T-helper 2 cell treated with Interferon-gamma antibody and Interleukin-4, amounts not matched to agents 100 ng/mL and 5 ng/mL, for 36 hours (primary cell): ENCODE results near the gene SMYD2. TPM values are rescaled to one million over a fixed set of nuclear protein-coding genes. Genes with fewer than 3 reads are reported as not detected.

ENCODE experiments used
- intact Hi-C: fragments of 100-400 bp; cut with micrococcal nuclease; formaldehyde crosslinking; loops from one replicate; pipeline ENCODE4 v1.15.1; 2023
- total RNA-seq: library from RNA; stranded (reverse); gene quantifications from 2 replicates; pipeline ENCODE4 v1.2.3, GENCODE V29; 2022

The SMYD2 gene
- total RNA-seq, 1 donor from 2014 or later: 46.9 TPM

DNA sequence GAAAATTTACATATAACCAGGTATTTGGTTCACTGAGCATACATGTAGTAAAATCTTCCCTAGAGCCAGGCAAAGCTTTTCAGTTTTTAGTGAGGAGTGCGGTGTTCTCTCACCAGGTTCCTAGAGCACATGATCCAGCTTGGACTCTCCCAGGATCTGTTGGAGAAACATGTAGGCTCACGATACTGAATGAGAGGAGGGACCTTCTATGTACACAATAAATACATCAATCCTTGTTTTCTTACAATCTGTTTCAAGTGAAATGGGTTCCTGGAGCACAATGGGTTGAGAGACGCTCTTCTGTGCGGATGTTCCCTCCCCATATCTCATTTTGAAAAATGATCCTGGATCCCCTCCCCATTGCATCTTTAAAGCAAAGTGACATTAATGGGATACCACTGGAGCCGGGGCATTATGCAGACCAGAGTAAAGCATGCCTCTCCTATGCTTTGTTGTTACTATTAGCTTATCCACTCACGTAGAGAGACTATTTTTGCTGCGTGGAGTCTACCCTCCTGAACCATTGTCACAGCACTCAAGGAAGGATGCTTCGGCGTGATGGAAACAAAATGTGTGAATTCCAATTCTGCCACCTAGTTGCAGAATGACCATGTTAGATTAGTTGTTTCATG lies 19.3 kb downstream of the SMYD2 start:
- intact Hi-C loops: no loop called here

DNA sequence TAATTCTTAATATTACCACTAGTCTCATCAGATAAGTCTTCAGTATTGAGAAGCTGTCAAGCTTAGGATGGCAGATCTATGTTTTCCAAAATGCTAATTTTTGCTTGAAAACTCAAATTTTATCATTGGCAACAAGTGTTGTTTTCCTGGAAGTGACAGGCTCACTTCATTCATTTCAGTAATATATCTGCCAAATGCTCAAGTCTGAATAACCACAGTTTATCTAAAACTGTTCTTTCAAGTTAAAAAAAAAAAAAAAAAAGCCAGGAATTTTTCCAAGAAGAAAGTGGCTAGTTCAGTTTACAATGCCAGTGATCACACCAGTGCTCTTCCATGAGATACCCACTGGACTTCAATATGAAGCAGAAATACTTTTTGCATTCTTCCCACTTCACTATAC lies 20.6 kb downstream of the SMYD2 start:
- intact Hi-C loops: no loop called here

DNA sequence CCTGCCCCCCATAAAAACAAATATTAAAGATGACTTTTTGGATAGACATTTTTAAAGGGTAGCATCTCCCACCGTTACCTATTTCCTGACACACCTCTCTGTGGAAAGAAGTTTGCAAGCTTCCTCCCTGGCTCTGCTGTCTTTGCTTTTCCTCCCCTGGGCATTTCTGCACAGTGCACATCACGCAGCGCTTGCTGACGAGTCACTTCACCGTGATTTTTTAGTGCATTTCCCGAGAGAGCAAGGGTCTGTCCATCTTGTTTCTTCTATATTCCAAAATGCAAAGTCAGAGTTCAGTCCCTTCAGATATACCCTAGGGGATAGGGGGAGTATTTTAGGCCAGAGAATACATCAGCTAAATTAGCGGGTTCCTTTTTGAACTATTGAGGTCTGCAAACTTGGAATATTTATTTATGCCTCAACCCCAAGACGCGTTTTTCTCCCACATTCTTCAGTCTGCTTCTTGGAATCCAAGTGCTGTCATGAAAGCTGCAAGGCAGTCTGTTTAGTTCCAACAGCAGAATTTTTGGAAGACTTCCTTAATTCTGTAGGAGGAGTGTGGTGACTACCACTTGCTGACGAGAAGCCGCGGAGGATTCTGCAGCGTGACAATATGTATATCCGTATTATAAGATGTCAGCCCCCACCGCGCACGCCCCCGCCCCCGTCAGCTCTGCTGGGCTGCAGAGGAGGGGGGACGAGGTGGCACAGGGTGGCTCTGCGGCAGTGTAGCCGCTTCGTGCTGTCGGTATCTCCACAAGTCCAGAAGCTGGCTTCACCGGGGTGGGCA lies 22.4 kb downstream of the SMYD2 start:
- intact Hi-C loops: no loop called here

DNA sequence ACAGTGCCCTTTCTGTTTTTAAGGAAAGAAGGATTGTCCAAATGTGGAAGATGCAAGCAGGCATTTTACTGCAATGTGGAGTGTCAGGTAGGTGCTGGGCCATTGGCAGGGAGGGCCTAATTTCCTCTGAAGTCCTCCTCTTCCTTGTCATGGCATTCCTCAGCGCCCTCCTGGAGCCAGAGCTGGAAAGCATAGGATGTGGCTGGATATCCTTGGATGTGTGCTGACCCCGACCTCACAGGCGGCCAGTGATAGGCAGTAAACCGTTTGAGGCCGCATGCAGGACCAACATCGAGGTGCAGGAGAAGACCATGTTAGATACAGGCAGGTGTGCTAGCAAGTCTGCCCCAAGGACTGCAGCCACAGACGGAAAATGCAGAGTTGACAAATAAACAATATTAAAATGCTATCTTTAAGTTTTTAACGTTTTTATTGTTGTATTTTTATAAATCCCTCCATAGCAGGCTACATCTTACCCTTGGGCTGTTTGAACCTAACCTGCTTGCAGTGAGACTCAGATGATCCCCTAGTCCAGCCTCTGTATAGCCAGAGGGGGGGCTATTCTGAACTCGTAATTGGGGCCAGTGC lies 24.3 kb downstream of the SMYD2 start:
- intact Hi-C loops: no loop called here

- intact Hi-C loops: no loop called here
Measured at GRCh38 chr1:214306269-214306668, 25.3 kb downstream of the SMYD2 start.

- intact Hi-C loops: loop anchor here (1.0 kb wide), 1 partner anchor 29 kb away; the partner anchor contains the start of gene SMYD2
Measured at GRCh38 chr1:214310010-214310409, 29.1 kb downstream of the SMYD2 start.

DNA sequence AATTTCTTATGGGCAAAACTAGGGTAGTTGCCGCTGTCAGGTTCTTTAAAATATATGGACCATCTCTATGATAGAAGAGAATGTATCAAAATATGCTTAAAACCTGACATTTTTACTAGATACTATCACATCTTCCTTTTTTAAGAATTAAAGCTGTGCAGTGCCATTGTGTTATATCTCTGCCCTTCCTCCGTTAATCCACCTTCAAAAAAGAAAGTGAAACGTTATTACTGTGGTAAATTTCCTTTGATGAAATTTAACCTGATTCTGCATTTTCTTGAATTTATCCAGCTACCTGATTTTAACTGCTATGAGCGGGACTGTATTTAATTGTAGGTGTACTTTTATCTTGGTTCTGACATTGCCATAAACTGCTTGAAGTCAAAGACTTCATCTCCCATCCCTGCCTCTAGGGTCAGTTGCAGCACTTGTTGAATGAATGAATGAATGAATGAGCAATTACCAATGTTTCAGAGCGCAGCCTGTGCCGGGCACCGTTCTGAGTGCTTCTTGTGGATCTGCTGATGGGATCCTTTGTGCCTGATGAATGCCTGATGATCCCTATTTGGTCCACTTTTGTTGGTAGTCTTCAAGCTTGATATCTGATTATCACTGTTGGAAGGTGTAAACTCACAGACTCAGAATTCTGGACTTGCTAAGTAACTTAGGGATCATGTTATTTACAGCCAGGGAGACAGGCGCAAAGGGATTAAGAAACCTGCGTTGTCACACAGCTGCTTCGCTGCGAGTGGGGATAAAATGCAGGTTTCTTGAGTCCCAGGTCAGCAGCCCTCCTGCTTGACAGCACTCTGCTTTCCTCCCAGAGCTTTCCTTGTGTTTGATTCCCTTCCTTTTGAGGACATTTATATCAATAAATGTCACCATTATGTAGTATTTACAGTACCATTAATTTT lies 30.1 kb downstream of the SMYD2 start:
- intact Hi-C loops: loop anchor here (1.0 kb wide), 1 partner anchor 30 kb away; the partner anchor contains the start of gene SMYD2

DNA sequence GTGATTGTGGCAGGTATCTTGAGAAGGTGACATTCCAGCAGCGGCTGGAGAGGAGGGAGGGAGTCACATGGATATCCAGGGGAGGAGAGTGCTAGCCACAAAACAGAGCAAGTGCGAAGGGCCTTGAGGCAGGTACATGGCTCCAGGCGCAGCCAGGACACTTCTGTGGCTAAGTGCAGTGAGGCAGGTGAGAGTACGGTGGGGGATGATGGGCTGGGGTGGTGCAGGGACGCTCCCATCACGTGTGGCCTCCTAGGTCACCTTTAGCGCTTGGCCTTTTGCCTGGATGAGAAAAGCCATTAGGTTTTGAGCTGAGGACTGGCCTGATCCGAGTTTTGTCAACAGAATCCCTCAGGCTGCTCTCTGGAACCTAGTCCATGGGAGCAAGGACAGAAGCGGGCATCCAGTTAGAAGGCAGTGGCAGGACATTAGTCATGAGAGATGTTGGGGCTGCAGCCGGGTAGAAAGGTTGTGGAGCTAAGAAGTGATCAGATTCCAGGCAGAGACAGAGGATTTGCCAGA lies 31.6 kb downstream of the SMYD2 start:
- intact Hi-C loops: no loop called here

- intact Hi-C loops: no loop called here
Measured at GRCh38 chr1:214314178-214314843, 33.4 kb downstream of the SMYD2 start.

GRCh38 chr1:214316593-214316992 lies 35.6 kb downstream of the SMYD2 start:
- intact Hi-C loops: no loop called here

DNA sequence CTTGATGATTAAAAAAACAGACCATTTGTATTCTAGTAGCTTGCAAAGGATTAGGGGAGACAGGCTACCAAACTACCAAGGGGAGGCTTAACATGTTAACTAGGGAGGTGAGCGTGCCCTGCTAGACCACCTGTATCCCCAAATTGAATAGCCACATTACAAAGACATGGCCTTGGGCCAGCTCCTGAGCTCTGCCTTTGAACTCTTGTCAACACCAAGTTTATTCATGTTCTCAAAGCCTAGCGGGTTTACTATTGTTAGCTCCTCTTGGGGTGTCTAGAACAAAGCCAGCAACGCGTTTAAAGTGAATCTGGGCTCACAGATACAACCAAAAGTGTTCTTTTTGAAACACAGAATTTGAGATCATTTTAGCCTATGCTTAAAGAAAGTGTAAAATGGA lies 36.3 kb downstream of the SMYD2 start:
- intact Hi-C loops: no loop called here

- intact Hi-C loops: no loop called here
Measured at GRCh38 chr1:214317734-214318133, 36.8 kb downstream of the SMYD2 start.

- intact Hi-C loops: no loop called here
Measured at GRCh38 chr1:214318356-214318755, 37.4 kb downstream of the SMYD2 start.

GRCh38 chr1:214318956-214319736 lies 38.2 kb downstream of the SMYD2 start:
- intact Hi-C loops: no loop called here

GRCh38 chr1:214319938-214320337 lies 39.0 kb downstream of the SMYD2 start:
- intact Hi-C loops: loop anchor here (10.0 kb wide), 1 partner anchor 1075 kb away; no protein-coding TSS in a partner anchor

GRCh38 chr1:214321705-214322453 lies 40.9 kb downstream of the SMYD2 start:
- intact Hi-C loops: loop anchor here (10.0 kb wide), 1 partner anchor 1077 kb away; no protein-coding TSS in a partner anchor

- intact Hi-C loops: loop anchor here (5.0 to 10.0 kb wide), 2 partner anchors 338 to 1080 kb away; partner anchors contain the start of gene PROX1
Measured at GRCh38 chr1:214324896-214325800, 44.2 kb downstream of the SMYD2 start.

- intact Hi-C loops: loop anchor here (5.0 to 10.0 kb wide), 2 partner anchors 339 to 1082 kb away; partner anchors contain the start of gene PROX1
Measured at GRCh38 chr1:214326406-214326805, 45.4 kb downstream of the SMYD2 start.
